GM18861 (cell line): ENCODE results near the gene QPCT.
"Not testable (repeated sequence)": the region's sequence is repeated elsewhere in the genome, so short reads cannot be mapped to it uniquely, and the experiment has no call there.

Source experiments
- ATAC-seq: cut with Tn5 transposase; IDR thresholded peaks from one replicate; pipeline ENCODE4 v1.9.1; 2021; ENCODE audit not compliant: unreplicated experiment

The QPCT gene

DNA sequence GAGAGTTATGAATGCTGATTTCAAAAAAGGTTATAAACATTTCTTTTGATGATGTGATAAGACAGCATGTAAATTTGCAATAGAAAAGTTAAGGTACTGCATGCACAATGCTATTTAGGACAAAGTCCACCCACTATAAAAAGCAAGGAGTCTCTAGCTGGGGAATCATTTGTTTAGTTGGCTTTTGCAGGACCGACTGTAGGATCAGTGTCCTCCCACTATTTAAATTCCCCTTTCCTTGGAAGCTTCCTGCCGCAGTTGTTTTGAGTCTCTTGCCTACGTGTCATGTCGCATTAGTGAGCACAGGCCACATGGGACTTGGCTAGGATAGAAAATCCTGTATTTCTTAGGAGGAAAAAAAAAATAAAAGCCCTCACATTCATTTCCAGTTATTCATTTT lies 13.1 kb downstream of the QPCT start:
- ATAC-seq = no peak

DNA sequence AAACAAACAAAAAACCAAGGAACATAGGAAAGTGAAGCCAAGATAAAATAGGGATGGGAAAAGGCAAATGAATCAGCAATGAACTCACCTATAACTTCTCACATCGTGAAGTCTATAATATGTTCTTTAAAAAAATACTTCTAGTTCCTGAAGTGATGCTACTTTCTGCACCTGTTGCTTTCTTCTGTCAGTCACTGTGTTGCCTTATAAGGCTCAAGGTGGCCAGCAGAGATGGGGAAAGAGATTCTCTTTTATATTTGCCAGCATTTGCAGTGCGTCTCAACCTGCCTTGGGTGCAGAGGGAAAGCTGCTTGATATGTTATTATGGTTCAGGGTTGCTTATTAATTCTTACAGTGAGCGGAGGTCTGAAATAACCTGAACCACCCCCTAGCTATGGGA lies 14.0 kb downstream of the QPCT start:
- ATAC-seq = no peak

DNA sequence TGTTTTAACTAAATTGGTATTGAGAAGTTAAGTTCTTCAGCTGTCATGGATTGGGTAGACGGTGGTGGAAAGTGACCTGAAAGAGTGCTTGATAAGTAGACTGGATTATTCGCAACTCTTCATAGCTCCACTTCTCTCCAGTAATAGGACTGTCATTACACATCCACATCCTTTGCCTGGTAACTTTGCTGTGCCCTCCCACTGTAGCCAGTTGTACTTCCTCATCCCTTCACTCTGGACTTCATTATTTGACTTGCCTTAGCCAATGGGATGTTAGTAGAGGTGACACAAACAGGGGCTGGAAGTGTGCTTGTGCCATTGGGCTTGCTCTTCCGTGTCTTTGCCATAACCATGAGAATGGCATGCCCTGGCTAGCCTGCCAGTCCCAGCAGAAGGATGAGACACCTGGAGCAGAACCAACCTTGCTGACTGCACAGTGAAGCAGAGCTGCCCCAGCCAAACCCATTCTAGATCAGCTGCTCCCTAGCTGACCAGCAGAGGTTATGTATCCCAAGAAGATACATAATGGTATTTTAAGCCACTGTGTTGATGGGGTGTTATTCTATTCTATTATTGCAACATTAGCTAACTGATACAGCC lies 16.9 kb downstream of the QPCT start:
- ATAC-seq = no peak

DNA sequence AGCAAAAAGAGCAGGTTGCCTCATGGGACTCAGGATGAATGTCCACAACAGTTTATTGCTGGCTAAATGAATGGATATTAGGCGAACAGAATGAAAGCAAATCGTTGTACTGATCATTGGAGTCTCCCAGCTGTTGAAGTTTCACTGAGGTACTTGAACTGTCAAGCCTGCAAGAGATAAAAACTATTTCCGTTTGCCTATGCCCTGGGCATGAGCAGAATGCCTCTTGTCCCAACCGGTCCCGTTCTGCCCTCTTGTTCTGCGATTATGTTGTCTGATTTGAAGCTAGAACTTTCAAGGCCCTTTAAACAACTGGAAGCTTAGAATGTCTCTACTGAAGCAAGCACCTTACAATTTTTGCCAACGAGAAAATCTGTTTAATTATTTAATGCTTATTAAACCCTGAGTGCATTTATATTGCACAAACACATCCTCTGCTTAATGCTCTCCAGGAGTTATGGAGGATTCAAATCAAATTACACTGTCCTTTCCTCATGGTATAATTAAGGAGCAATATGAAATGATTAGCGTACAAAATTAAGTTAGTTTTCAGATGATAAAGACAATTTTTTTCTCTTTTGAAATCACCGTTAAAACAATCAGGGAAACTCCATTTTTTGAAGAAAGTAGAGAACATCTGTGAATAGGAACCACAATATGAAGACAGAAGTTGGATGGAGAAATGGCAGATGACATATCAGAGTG lies 17.7 kb downstream of the QPCT start:
- ATAC-seq = no peak

DNA sequence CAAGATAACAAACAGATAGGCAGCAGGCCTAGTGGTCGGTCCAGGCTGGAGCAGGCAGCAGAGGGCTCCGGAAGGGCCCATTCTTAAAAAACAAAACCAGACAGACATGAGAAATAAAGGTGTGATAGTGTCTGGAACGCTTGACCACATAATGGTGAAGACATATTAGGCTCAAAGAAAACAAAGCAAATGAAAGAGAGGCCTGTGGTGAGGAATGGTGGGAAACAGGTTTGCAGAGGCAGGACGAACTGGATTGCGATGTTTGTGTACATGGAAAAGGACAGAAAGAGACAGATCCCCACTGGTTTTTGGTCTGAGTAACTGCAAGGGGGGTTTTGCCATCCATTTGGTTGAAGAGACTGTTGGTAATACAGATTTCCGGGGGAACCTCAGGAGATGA lies 19.9 kb downstream of the QPCT start:
- ATAC-seq = no peak

DNA sequence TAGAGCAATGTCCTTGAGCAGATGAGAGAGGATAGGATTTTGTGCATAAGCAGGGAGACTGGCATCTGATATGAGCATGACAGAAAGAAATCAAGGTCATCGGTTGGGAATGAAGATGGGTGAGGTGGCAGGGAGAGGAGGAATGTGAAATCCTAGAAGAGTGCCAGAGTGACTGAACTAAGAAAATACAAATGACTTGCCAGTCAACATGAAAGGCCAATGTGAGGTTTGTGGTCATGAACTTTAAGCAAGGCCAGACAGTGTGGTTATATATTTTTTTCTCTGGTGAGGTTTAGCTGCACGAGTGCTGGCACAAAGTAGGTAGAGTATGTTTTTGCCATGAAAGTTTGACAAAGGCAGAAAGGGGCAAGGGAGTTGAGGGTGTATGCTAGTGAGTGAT lies 21.2 kb downstream of the QPCT start:
- ATAC-seq = peak; percentile 88

DNA sequence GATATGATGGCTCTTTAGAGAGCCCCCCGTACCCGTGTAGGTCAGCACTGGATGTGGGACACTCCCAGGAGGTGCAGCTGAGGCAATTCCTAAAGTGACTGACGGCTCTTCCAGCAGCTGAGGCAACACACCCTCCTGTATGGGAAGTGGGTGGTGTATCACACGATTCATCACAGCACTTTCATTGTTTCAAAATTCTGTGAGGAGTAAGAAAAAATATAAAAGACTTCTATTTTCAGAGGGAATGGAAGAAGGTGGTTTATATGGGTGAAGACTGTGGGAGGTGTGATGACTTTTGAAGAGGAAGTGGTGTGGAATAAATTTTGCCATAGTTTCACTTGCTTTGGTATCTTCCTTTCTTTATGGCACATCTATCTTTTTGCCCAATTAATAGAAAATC lies 22.3 kb downstream of the QPCT start:
- no peak for ATAC-seq

DNA sequence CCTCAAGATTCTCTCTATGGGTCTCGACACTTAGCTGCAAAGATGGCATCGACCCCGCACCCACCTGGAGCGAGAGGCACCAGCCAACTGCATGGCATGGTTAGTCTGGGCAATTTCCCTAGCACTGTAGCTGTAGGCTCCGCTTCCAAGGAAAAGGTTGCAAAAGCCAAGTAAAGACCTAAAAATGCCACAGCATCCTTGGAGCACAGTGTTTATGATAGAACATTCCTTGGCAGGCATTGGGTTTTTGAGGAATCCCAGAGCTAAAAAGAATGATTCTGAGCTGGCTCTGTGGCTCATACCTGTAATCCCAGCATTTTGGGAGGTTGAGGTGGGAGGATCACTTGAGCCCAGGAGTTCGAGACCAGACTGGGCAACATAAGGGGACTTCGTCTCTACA lies 22.9 kb downstream of the QPCT start:
- no peak for ATAC-seq

DNA sequence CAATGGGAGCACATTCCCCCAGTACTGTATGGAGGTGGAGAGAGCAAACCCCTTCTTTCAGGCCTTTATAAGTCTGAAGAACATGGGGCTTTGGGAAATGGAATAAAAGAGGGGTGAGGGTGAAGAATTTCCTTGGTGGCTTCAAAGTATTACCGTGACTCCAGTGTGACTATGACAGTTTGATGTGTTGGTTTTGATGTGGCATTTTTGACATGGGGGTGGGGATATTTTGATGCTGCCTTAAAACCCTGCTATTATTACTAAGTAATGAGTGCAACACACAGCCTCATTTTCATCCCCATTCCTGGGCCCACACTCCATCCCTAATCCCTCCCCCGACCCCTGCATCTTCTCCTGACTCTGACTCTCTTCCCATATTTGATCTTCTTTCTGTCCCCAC lies 23.6 kb downstream of the QPCT start:
- ATAC-seq = no peak

DNA sequence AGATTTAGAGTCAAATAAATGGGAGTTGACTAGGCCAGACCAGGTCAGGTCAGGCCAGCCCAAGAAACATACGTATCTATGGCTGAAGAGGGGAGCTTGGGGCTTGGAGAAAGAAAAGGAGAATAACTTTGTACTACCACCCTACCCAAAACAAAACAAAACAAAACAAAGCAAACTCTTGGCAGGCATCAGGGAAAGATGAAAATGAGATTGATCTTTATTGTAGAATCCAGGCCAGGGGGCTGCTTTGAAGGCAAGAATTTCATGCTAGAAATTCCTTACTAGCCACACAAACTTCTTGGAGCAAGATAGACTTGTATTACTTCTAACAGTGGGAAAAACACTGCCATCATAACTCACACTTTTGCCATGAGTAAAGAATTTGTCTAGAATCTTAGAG lies 26.2 kb downstream of the QPCT start:
- no peak for ATAC-seq

DNA sequence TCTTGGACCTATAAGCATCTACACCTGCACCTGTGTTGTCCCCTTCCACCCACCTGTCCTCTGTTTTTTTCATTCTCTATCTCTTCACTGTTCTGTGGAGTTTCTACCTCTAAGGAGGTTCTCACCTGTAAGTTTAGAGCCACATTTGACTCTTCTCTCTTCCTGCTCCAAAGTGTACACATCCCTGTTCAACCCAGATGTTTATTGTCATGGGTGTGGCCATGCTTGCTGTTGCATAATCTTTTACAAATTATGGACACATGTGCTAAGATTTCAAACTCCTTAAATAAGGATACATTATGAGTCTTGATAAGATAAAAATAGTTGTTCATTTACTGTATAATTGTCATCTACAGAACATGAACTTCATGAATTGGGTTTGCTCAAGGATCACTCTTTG lies 27.6 kb downstream of the QPCT start:
- no peak for ATAC-seq

DNA sequence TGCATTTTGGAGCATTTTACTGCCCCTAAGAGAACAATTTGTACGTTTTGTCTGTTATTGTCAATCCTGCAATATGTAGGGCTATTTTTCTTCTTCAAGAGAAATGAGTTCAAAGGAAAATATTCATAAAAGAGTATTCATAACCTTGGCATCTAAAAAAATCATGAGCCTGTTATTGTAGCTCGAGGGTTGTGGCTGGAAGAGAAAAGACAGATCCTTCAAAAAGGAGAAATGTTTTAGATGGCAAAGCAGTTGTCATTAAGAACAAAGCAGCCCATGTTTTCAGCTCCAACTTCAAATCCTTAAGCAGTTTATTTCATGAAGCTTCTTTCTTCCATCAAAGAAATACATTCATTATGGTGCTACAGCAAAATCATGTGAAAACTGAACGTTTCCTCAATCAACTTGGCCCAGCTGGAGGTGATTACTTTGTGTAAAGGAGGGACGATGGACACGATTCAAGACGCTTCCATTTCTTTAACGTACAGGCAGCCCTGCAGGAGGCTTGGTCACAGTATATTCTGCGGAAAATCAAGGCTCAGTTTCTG lies 31.4 kb downstream of the QPCT start:
- no peak for ATAC-seq

DNA sequence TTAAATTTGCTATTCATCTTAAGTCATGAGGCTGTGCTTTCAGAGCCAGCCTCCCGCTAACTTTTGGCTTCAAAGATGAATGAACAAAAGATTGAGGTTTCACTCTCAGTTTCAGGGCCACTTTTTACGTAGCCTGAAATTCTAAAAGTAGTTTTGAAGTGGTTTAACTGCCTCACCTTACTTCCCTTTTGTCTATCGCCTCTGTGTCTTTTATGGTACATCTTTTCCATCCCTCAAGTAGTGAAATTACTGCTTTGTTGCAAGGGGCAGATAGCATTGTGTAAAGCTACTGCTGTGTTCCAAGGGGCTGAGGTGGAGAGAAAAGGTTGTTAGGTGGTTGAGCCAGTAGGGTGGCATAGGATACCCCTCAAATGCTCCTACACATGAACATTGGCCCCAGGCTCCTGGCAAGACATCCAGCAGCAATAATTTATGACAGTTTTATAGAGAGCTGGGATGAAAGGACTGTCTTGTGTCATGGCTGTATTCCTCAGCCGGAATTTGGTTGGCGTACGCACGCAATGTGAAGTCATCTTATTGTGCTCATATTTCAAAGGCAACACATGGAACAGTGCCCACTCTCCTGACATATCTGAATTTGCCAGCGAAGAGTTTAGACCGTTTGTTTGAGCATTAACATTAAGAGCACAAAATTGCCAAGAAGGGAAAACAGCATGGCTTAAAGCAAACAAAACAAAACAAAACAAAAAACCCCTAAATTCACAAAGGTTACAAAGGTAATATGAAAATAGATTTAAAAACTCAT lies 32.2 kb downstream of the QPCT start:
- peak; percentile 88 for ATAC-seq

DNA sequence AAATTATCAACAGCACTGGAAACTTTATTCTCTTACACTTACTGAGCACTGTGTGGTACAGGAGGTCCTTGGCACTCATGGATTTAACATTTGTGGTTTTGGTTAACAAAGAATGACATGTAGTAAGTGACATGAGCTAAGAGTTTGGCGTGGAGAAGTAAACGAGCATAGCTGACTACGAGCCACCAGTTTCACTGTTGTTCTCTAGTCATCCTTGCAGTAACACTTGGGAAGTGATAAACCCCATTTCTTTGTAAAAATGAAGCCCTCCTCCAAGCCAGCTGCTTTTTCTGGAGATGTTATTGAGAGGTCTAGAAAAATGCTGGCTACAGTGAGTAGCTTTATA lies 32.7 kb downstream of the QPCT start:
- peak; percentile 38 for ATAC-seq

DNA sequence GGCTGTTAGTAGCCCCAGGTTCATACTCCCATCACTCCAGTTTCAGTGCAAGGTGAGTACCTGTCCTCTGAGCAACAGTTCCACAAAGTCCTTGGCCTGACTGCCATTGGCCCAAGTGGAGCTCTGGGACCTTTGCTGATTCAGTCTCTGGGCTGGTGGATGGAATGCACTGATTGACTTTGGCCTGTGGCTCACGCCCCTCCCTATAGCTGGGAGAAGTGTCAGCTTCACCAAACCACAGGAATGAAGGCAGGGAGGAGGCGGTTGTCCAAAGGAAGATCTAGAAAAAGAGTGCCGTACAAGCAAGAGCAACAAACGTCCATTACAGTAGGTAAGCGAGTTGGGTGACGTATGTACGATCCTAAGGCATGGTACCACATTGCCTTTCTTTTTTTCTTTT lies 34.0 kb downstream of the QPCT start:
- no peak for ATAC-seq

DNA sequence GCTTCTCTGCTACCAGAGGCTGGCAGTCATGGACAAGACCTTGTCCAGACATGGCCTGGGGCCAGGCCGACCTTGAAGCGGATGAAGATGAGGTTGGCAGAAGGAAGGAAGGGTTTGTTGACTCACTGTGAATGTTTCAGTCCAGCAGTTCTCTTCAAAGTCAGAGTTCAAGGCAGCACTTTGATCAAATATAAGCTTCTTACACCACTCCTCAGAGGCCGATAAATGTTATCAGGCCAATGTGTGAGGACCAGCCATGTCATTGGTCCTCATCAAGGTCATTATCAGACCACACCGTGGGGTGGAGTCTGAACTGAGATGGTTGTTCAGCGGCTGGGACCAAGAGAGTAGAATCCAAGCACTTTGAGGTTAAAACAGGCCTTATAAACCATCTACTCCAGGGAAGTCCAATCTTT lies 35.5 kb downstream of the QPCT start:
- no peak for ATAC-seq

DNA sequence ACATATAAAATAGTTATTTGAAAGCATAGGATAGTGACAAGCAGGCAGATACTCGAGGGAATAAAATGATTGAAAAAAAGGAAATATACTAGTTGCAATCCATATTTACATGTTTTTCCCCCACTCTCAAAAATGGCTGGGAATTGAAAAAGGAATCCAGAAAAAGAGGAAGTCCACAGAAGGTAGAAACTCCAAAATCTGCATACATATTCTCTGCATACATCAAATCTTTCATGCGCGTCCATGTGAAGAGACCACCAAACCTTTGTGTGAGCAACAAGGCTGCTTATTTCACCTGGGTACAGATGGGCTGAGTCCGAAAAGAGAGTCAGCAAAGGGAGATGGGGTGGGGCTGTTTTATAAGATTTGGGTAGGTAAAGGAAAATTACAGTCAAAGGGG lies 36.4 kb downstream of the QPCT start:
- not testable (repeated sequence) for ATAC-seq

DNA sequence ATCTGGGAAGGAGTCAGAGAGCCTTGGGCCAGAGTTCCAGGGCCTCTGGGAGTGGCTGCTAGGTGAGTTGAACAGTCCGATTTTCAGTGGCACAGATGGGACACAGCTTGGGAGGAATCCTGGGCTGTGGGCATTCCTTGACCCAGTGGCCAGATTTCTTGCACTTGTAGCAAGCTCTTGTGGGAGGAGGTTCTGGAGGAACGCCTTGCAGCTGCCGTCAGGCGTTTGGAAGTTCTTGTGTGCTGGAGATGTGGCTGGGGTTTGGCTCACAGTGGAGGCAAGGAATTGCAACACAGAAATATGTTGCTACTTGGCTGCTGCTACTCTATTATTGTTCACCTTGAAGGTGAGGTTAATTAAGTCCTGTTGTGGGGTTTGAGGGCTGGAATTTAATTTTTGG lies 39.8 kb downstream of the QPCT start:
- ATAC-seq = not testable (repeated sequence)

DNA sequence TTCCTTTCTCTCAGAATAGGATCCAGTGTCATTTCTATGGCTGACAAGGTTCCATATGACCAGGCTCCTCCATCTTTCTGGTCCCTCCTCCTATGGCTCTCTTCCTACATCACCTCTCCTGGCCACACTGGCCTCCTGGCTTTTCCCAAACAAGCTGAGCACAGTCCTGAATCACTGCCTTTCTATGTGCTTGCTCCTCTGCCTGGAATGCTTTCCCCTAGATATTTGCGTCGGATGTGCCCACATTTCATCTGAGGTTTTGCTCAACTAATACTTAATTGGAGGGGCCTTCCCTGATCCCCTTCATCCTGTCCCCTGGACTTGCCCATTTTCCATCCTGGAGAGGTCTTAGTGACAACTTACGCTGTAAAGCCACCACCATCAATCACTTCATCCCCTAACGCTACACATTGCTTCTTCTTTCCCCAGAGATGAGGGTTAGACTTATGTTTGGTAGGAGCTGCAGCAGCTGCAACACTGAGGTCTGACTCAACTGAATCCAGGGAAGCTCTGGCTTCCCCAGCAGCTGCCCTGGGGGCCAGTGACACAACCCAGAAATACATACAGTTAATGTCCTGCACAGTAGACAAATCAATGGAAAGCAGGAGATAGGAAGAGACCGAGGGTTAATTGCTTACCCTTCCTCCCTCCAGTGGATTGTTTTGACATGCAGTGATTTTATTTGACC lies 42.9 kb downstream of the QPCT start:
- no peak for ATAC-seq

DNA sequence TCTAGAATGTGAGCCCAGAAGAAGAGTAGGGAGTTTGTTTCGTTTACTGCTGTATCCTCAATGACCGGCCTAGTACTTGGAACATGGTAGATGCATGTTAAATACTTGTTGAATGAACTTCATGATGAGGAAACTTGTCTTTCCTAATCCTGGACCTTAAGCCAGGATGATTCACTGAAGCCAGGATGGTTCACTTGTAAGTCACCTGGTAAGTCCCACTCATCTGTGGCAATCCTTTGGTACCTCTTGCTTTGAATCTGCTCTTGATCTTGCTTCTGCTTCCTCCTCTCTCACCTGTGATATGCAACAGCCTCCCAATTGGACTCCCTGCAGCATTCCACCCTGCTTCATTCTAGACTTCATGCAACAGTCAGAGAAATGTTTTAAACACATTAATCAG lies 43.6 kb downstream of the QPCT start:
- ATAC-seq = no peak

DNA sequence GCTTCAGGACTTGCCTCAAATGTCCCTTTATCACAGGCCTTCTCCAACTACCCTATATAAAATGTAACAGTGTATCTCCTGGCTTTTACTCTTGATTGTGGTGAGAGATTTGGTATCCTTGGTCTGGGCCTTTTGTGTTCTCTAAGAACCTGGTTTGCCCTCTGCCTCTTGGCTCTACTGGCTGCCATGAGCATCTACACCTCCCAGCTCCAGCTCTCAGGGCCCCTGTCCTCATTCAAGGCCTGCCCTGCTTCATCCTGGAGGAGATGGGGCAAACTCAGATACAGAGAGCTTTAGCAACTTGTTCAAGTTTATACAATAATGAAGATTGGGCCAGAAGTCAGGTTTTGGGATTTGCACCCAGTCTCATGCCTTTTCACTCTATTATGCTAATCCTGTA lies 45.0 kb downstream of the QPCT start:
- no peak for ATAC-seq
